GM23248 (cell line): Measurements from ENCODE around the gene L3MBTL3.

ENCODE experiments used
- EZH2 ChIP-seq: fragments of 200-600 bp; sonication (generic); IDR thresholded peaks from 2 replicates; pipeline ENCODE4 v1.6.1; 2018; ENCODE audit warnings: antibody characterized with exemption, mild to moderate bottlenecking; ENCODE audit not compliant: insufficient read depth, poor library complexity, severe bottlenecking
- EZH2phosphoT487 ChIP-seq: fragments of 200-600 bp; sonication (generic); IDR thresholded peaks from 2 replicates; pipeline ENCODE4 v1.6.1; 2018; ENCODE audit warnings: antibody characterized with exemption, moderate library complexity, mild to moderate bottlenecking, low read depth; ENCODE audit not compliant: insufficient read depth

GRCh38 chr6:129969064-129969463 lies 49.3 kb upstream of the L3MBTL3 start:
- TF ChIP-seq EZH2: no peak
- no peak for TF ChIP-seq EZH2phosphoT487
